HL-60 (cell line): Measurements from ENCODE around the gene SART3.
"Not testable (repeated sequence)": the region's sequence is repeated elsewhere in the genome, so short reads cannot be mapped to it uniquely, and the experiment has no call there.

Experiments used
- DNase-seq, 2 experiments: peaks; one replicate each; pipeline ENCODE4 v3.0.0-alpha.2; 2010 to 2020; ENCODE audit warnings: low read depth in 1 of 2, low spot score in 1 of 2
- H3K27ac ChIP-seq: fragments of 250-450 bp; sonication (Bioruptor Pico); replicated peaks from 2 replicates; pipeline ENCODE4 v1.5.1; 2020; ENCODE audit warnings: mild to moderate bottlenecking, moderate library complexity
- H3K27me3 ChIP-seq: fragments of 250-450 bp; sonication (Bioruptor Pico); 2 replicates; pipeline ENCODE4 v1.5.1; 2021; ENCODE audit warnings: mild to moderate bottlenecking, moderate library complexity; ENCODE audit not compliant: insufficient read depth, poor library complexity, severe bottlenecking
- H3K4me3 ChIP-seq: replicated peaks from 2 replicates; pipeline ENCODE4 v1.5.1; 2011; ENCODE audit warnings: mild to moderate bottlenecking, control low read depth, low read length; ENCODE audit not compliant: insufficient read depth
- GABPA ChIP-seq: IDR thresholded peaks from 2 replicates; pipeline ENCODE4 v1.6.1; 2012; ENCODE audit warnings: low read depth
- POLR2AphosphoS5 ChIP-seq: IDR thresholded peaks from 2 replicates; pipeline ENCODE4 v1.6.1; 2012; ENCODE audit warnings: low read depth
- REST ChIP-seq: IDR thresholded peaks from 2 replicates; pipeline ENCODE4 v1.6.1; 2012; ENCODE audit warnings: low read depth; ENCODE audit not compliant: insufficient replicate concordance
- SPI1 ChIP-seq: IDR thresholded peaks from 2 replicates; pipeline ENCODE4 v1.6.1; 2012; ENCODE audit warnings: low read depth, mild to moderate bottlenecking, borderline replicate concordance
- TF ChIP-seq, protein P1 (sequence below): IDR thresholded peaks from one replicate; pipeline ENCODE4 v1.5.1; 2011; ENCODE audit warnings: low read length, control low read depth, inconsistent platforms; ENCODE audit not compliant: insufficient read depth

SART3 gene

GRCh38 chr12:108560321-108560721 lies 652 bp downstream of the SART3 start:
- peak overlapping the region; percentile 98 for H3K27ac ChIP-seq
- DNase-seq = peak in 1 of 2 experiments; percentile 56
- H3K4me3 ChIP-seq = peak overlapping the region; percentile 98
- H3K27me3 ChIP-seq = no peaks in the 10 kb centered on the region
- no peak for TF ChIP-seq REST
- TF ChIP-seq SPI1 = no peak
- TF ChIP-seq GABPA = no peak
- no peak for TF ChIP-seq POLR2AphosphoS5
- TF ChIP-seq, protein P1, sequence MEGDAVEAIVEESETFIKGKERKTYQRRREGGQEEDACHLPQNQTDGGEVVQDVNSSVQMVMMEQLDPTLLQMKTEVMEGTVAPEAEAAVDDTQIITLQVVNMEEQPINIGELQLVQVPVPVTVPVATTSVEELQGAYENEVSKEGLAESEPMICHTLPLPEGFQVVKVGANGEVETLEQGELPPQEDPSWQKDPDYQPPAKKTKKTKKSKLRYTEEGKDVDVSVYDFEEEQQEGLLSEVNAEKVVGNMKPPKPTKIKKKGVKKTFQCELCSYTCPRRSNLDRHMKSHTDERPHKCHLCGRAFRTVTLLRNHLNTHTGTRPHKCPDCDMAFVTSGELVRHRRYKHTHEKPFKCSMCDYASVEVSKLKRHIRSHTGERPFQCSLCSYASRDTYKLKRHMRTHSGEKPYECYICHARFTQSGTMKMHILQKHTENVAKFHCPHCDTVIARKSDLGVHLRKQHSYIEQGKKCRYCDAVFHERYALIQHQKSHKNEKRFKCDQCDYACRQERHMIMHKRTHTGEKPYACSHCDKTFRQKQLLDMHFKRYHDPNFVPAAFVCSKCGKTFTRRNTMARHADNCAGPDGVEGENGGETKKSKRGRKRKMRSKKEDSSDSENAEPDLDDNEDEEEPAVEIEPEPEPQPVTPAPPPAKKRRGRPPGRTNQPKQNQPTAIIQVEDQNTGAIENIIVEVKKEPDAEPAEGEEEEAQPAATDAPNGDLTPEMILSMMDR = no peak

DNA sequence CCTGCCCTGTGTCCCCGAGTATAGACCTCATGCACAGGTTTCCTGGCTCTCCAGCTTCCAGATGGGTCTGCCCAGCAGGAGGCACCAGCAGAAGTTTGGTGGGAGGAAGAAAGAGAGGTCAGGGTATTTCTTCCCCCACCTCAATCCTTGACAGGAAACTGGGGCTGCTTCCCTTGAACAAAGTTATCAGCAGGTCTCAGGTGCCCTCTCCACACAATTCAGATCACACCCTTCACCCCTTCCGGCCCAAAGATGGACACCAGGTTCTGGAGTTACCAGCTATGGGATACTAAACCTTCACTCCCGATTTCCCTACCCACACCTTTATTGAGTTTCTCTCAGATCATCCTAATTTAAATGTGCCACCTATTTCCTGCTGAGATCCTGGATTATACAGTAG lies 1.2 kb downstream of the SART3 start:
- Histone ChIP-seq H3K4me3 (peak overlapping the region; percentile 98), H3K27me3 (no peaks in the 10 kb centered on the region), H3K27ac (peak overlapping the region; percentile 98)
- no peak for DNase-seq
- TF ChIP-seq POLR2AphosphoS5 (no peak), SPI1 (no peak), REST (no peak), GABPA (no peak)
- TF ChIP-seq, protein P1 = no peak

GRCh38 chr12:108559007-108559655 lies 1.8 kb downstream of the SART3 start:
- Histone ChIP-seq H3K4me3 (peak overlapping the region; percentile 98), H3K27me3 (no peaks in the 10 kb centered on the region), H3K27ac (no peak overlapping the region)
- TF ChIP-seq SPI1 (no peak), POLR2AphosphoS5 (no peak), REST (no peak), GABPA (no peak)
- TF ChIP-seq, protein P1 = no peak
- no peak for DNase-seq

DNA sequence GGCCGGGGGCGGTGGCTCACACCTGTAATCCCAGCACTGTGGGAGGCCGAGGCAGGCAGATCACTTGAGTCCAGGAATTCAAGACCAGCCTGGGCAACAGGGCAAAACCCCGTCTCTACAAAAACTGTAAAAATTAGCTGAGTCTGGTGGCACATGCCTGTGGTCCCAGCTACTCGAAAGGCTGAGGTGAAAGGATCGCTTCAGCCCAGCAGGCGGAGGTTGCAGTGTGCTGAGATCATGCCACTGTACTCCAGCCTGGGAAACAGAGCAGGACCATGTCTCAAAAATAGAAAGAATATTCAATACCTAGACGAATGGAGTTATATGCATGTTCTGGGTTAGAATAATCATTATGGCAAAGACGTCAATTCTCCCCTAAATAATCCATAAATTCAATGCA lies 5.6 kb downstream of the SART3 start:
- H3K4me3 ChIP-seq, DNase-seq, H3K27ac ChIP-seq, H3K27me3 ChIP-seq: not testable (repeated sequence)
